ENCODE measurements around the gene CYB561A3. TPM values are rescaled to one million over a fixed set of nuclear protein-coding genes. Genes with fewer than 3 reads are reported as not detected.

CYB561A3 gene
- total RNA-seq, 1 donor from 2014 or later = 41.4 TPM

GRCh38 chr11:61367406-61367805, 5.7 kb upstream of the CYB561A3 start:
- Mint-ChIP-seq H3K4me3 (ENCODE audit: unreplicated experiment) (no peak overlapping the region), H3K9me3 (ENCODE audit: low read depth) (no peaks in the 10 kb centered on the region), H3K27ac (ENCODE audit: unreplicated experiment) (no peak overlapping the region), H3K27me3 (ENCODE audit: low read depth) (no peaks in the 10 kb centered on the region), H3K36me3 (ENCODE audit: low read depth) (peaks cover 21% of the 10 kb centered on the region), H3K4me1 (ENCODE audit: low read depth) (peaks cover 35% of the 10 kb centered on the region)
- no peak for TF ChIP-seq CTCF (IDR thresholded peaks at IDR 0.05)
- no peak for DNase-seq (ENCODE audit: low spot score)

DNA sequence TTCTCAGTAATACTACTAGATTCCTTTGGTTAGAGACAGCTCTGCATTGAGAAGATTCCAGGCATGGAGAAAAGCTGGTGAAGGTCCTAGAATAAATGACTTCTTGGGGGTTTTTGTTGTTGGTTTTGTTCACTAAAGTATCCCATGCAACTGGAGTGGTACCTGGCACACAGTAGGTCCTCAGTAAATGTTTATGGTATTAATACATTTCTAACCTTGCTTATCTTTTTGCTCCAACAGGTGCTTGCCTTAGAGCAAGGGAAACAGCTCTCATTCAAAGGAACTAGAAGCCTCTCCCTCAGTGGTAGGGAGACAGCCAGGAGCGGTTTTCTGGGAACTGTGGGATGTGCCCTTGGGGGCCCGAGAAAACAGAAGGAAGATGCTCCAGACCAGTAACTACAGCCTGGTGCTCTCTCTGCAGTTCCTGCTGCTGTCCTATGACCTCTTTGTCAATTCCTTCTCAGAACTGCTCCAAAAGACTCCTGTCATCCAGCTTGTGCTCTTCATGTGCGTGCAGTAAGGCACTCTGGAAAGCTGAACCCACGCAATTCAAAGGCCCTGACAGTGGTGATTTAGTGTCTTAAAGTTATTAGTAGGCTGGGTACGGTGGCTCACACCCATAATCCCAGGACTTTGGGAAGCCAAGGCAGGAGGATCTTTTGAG, 2.5 kb upstream of the CYB561A3 start:
- no peak for DNase-seq (ENCODE audit: low spot score)
- Mint-ChIP-seq H3K27me3 (ENCODE audit: low read depth) (no peaks in the 10 kb centered on the region), H3K4me1 (ENCODE audit: low read depth) (peaks cover 48% of the 10 kb centered on the region), H3K27ac (ENCODE audit: unreplicated experiment) (peak overlapping the region; percentile 8), H3K9me3 (ENCODE audit: low read depth) (no peaks in the 10 kb centered on the region), H3K36me3 (ENCODE audit: low read depth) (peaks cover 12% of the 10 kb centered on the region), H3K4me3 (ENCODE audit: unreplicated experiment) (peak overlapping the region; percentile 93)
- no peak for TF ChIP-seq CTCF (IDR thresholded peaks at IDR 0.05)

DNA sequence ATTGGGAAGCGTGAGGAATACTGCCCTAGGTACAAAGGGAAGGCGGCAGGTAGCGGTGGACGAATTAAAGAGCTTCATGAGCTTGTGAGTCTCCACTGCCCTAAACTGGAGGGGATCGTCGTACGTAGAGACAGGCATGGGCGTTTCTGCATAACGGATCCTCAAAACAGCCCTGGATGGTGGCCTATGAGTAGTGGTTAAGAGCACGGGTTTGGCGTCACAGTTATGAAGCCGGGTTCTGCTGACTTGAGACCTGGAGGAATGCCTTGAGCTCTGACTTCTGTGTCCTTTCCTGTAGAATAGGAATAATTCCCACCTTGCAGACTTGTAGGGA, 827 bp upstream of the CYB561A3 start:
- no peaks in the 10 kb centered on the region for H3K27me3 Mint-ChIP-seq (ENCODE audit: low read depth)
- peaks cover 49% of the 10 kb centered on the region for H3K4me1 Mint-ChIP-seq (ENCODE audit: low read depth)
- H3K9me3 Mint-ChIP-seq (ENCODE audit: low read depth) = no peaks in the 10 kb centered on the region
- no peak for TF ChIP-seq CTCF (IDR thresholded peaks at IDR 0.05)
- H3K27ac Mint-ChIP-seq (ENCODE audit: unreplicated experiment) = peak overlapping the region; percentile 98
- DNase-seq (ENCODE audit: low spot score) = no peak
- H3K4me3 Mint-ChIP-seq (ENCODE audit: unreplicated experiment) = peak overlapping the region; percentile 93
- peaks cover 4% of the 10 kb centered on the region for H3K36me3 Mint-ChIP-seq (ENCODE audit: low read depth)

DNA sequence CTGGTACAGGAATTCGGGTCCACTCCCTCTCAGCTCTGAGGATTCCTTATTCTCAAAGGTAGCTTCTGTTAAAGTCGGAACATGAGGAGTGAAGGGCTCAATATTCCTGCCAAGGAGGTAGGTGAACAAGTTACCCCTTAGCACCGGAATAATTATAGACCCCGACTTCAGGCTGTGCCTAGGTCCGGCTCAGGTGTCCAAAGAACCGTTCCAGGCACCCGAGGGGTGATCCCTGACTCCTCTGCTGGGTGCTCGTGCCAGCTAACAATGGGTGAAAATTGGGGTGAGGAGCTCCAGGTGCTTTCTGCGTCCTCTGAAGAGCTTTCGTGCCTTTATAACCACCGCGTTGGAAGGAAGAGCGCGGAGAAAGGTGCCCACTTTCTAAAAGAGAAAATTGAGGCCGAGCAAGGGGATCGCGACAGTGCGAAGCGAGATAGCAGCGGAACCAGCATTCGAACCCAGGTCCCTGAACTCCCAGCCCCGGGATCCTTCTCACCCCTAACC, 393 bp downstream of the CYB561A3 start:
- Mint-ChIP-seq H3K27me3 (ENCODE audit: low read depth) (no peaks in the 10 kb centered on the region), H3K4me3 (ENCODE audit: unreplicated experiment) (peak overlapping the region; percentile 93), H3K4me1 (ENCODE audit: low read depth) (peaks cover 40% of the 10 kb centered on the region), H3K9me3 (ENCODE audit: low read depth) (no peaks in the 10 kb centered on the region), H3K27ac (ENCODE audit: unreplicated experiment) (peak overlapping the region; percentile 98), H3K36me3 (ENCODE audit: low read depth) (peaks cover 4% of the 10 kb centered on the region)
- TF ChIP-seq CTCF (IDR thresholded peaks at IDR 0.05) = no peak
- no peak for DNase-seq (ENCODE audit: low spot score)

- Mint-ChIP-seq H3K4me3 (ENCODE audit: unreplicated experiment) (no peak overlapping the region), H3K27ac (ENCODE audit: unreplicated experiment) (no peak overlapping the region), H3K9me3 (ENCODE audit: low read depth) (no peaks in the 10 kb centered on the region), H3K4me1 (ENCODE audit: low read depth) (peaks cover 31% of the 10 kb centered on the region), H3K36me3 (ENCODE audit: low read depth) (peaks cover 4% of the 10 kb centered on the region), H3K27me3 (ENCODE audit: low read depth) (no peaks in the 10 kb centered on the region)
- no peak for TF ChIP-seq CTCF (IDR thresholded peaks at IDR 0.05)
- no peak for DNase-seq (ENCODE audit: low spot score)
Observed at GRCh38 chr11:61359516-61359915, 2.2 kb downstream of the CYB561A3 start.

Data from chondrocyte (in vitro differentiated cells).